Effector memory CD4-positive, alpha-beta T cell (primary cell): Measurements from ENCODE around the gene RPS6KA6.

Source experiments
- DNase-seq, 3 donors: peaks; one replicate each; pipeline ENCODE4 v3.0.0-alpha.2; 2020
- H3K27ac ChIP-seq: 2 replicates; pipeline ENCODE4 v1.7.0; 2013; ENCODE audit warnings: mild to moderate bottlenecking, low read length, moderate library complexity; ENCODE audit not compliant: insufficient read depth, poor library complexity, severe bottlenecking
- H3K27me3 ChIP-seq: replicated peaks from 2 replicates; pipeline ENCODE4 v1.7.0; 2013; ENCODE audit warnings: mild to moderate bottlenecking, low read length; ENCODE audit not compliant: insufficient read depth, control insufficient read depth, poor library complexity, severe bottlenecking
- H3K36me3 ChIP-seq: 2 replicates; pipeline ENCODE4 v1.7.0; 2013; ENCODE audit warnings: mild to moderate bottlenecking, low read length, moderate library complexity; ENCODE audit not compliant: control insufficient read depth, insufficient read depth
- H3K4me1 ChIP-seq: 2 replicates; pipeline ENCODE4 v1.7.0; 2013; ENCODE audit warnings: low read length, mild to moderate bottlenecking; ENCODE audit not compliant: control insufficient read depth, insufficient read depth, poor library complexity, severe bottlenecking
- H3K4me3 ChIP-seq: 2 replicates; pipeline ENCODE4 v1.7.0; 2013; ENCODE audit warnings: low read length, low read depth, mild to moderate bottlenecking; ENCODE audit not compliant: insufficient read depth, poor library complexity, severe bottlenecking
- H3K9me3 ChIP-seq: 2 replicates; pipeline ENCODE4 v1.7.0; 2013; ENCODE audit warnings: mild to moderate bottlenecking, low read length, moderate library complexity; ENCODE audit not compliant: control insufficient read depth
- total RNA-seq, 3 donors: gene quantifications; one replicate each; lab custom pipeline; 2026; lab: John Stamatoyannopoulos, UW

Gene RPS6KA6
- total RNA-seq = 0 to 0.39 (median 0.17) reads per million in 3 donors

- no peaks in the 10 kb centered on the region for H3K27me3 ChIP-seq
- no peak for DNase-seq
- H3K9me3 ChIP-seq = no peaks in the 10 kb centered on the region
- H3K27ac ChIP-seq = no peak within 1 kb of the TSS
- H3K4me3 ChIP-seq = no peak within 1 kb of the TSS
- no peaks in the 10 kb centered on the region for H3K36me3 ChIP-seq
- no peaks in the 10 kb centered on the region for H3K4me1 ChIP-seq
These were observed at the start of gene RPS6KA6 for GRCh38 chrX:84187533-84188319. TSS of gene RPS6KA6 (minus strand) at chrX:84188199. CDS start at chrX:84187899, 300 bp downstream.

- no peaks in the 10 kb centered on the region for H3K4me1 ChIP-seq
- no peak overlapping the region for H3K27ac ChIP-seq
- H3K9me3 ChIP-seq = no peaks in the 10 kb centered on the region
- no peak for DNase-seq
- H3K36me3 ChIP-seq = no peaks in the 10 kb centered on the region
- no peak overlapping the region for H3K4me3 ChIP-seq
- H3K27me3 ChIP-seq = no peaks in the 10 kb centered on the region
These were observed 36.7 kb upstream of the RPS6KA6 start for GRCh38 chrX:84224741-84225140.

DNA sequence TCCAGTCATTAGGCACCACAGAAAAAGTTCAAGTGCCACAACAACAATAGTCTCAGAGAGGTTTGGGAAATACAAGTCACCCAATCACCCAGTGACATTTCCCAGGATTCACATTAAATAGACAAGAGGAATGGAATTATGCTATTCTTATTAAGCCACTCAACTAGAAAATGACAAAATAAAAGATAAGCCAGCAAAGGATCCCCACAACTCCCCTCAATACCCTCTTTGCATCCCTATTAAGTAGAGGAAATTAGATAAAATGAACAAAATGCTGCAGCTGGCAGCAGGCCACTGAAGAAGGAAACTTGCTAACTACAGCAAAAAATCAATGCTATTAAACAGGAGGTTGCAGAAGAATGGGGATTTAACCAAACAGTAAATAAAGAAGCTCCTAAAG lies 35.3 kb upstream of the RPS6KA6 start:
- no peaks in the 10 kb centered on the region for H3K36me3 ChIP-seq
- no peak overlapping the region for H3K4me3 ChIP-seq
- H3K9me3 ChIP-seq = no peaks in the 10 kb centered on the region
- H3K27me3 ChIP-seq = no peaks in the 10 kb centered on the region
- no peak for DNase-seq
- no peaks in the 10 kb centered on the region for H3K4me1 ChIP-seq
- H3K27ac ChIP-seq = no peak overlapping the region

DNA sequence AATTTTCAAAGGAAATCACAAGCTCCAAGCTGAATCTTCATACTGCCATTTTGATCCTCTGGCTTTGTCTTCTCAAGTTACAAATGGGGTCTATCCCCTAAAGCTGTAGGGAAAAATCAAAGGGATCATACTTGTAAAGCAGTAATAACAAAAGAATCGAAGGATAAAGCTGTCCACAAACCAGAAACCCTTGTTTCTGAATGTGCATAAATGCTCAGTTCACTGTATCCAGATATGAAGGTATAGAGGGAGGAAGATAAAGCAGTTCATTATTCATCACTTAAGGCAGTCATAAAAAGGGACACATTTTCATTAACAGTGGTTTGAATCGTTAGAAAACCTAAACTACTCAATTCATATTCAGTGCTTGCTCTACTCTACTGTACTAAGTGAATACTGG lies 33.2 kb upstream of the RPS6KA6 start:
- no peak overlapping the region for H3K27ac ChIP-seq
- H3K36me3 ChIP-seq = no peaks in the 10 kb centered on the region
- DNase-seq = no peak
- H3K9me3 ChIP-seq = no peaks in the 10 kb centered on the region
- no peaks in the 10 kb centered on the region for H3K27me3 ChIP-seq
- H3K4me3 ChIP-seq = no peak overlapping the region
- H3K4me1 ChIP-seq = no peaks in the 10 kb centered on the region

GRCh38 chrX:84219551-84219950 lies 31.6 kb upstream of the RPS6KA6 start:
- no peak overlapping the region for H3K4me3 ChIP-seq
- no peaks in the 10 kb centered on the region for H3K27me3 ChIP-seq
- H3K36me3 ChIP-seq = no peaks in the 10 kb centered on the region
- H3K27ac ChIP-seq = no peak overlapping the region
- H3K4me1 ChIP-seq = no peaks in the 10 kb centered on the region
- no peak for DNase-seq
- no peaks in the 10 kb centered on the region for H3K9me3 ChIP-seq

DNA sequence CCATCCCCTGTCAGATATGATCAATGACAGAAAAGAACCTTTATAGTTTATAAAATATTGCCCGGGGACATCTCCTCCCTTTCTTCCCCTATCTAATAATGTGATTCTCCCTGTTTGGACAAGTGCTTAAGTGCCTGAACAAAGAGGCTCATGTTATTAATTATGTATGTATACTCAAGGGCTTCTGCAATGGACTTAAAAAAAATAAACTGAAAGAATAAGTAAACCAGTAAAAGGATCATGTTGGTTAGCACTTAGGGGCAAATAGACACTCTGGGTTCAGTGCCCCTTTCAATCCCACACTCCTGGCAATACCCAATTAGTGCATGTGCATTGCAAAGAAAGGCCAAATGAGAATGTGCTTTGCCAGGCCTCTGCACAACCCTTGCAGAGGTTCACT lies 30.7 kb upstream of the RPS6KA6 start:
- Histone ChIP-seq H3K4me1 (no peaks in the 10 kb centered on the region), H3K27me3 (no peaks in the 10 kb centered on the region), H3K4me3 (no peak overlapping the region), H3K36me3 (no peaks in the 10 kb centered on the region), H3K27ac (no peak overlapping the region), H3K9me3 (no peaks in the 10 kb centered on the region)
- no peak for DNase-seq

DNA sequence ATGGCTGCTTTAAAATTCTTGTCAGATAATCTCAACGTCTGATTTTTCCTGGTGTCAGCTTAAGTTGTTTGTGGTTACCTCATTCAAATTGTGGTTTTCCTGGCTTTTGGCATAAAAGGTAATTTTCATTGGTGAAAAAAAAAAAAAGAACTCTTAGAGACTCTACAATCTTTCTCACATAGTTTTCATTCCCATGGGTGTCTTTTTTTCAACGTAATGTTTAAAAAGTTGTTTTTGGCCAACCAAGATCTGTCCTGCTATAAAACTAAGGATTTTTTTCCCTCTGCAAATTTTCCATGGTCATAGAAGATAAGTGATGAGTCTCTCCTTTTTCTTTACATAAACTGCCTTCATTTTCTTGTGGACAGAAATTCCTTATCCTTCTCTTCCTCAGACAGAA lies 28.9 kb upstream of the RPS6KA6 start:
- no peaks in the 10 kb centered on the region for H3K27me3 ChIP-seq
- H3K36me3 ChIP-seq = no peaks in the 10 kb centered on the region
- no peak for DNase-seq
- H3K4me3 ChIP-seq = no peak overlapping the region
- no peak overlapping the region for H3K27ac ChIP-seq
- H3K9me3 ChIP-seq = no peaks in the 10 kb centered on the region
- no peaks in the 10 kb centered on the region for H3K4me1 ChIP-seq

DNA sequence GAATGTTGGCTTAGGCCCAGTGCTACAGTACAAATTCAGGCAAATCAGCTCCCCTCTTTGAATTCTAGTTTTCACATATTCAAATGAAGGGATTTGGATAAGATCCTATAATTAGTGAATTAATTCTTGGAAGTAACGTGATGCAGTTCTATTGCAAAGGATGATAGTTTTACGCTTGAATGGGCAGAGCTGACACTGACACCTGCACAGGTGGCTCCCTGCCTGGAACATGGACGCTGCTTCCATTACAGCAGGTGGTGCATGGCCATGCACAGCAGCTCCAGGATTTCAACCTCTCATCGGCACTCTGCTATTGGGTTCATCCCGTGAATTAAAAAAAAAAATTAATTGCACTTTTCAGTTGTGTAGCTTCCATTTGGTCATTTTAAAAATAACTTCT lies 28.4 kb upstream of the RPS6KA6 start:
- no peaks in the 10 kb centered on the region for H3K27me3 ChIP-seq
- DNase-seq = no peak
- H3K4me3 ChIP-seq = no peak overlapping the region
- H3K27ac ChIP-seq = no peak overlapping the region
- no peaks in the 10 kb centered on the region for H3K4me1 ChIP-seq
- H3K9me3 ChIP-seq = no peaks in the 10 kb centered on the region
- no peaks in the 10 kb centered on the region for H3K36me3 ChIP-seq

DNA sequence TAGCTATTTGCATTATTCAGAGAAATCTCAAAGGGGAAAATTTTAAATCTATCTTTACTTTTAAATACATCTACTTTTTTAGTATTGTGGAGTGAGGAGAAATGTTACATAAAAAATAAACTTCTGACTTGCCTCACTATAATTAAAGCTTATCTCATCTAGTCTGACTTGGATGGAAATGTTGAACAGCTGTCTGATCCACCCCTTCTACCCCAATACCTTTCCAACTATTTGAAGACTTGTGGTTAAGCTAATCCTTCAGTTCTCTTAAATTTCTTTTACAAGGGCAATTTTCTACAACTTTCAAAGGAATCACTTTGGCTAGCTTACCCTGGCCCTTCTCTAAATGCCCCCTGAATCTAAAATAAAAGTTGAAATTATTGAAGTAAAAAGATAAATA lies 17.3 kb upstream of the RPS6KA6 start:
- Histone ChIP-seq H3K9me3 (no peaks in the 10 kb centered on the region), H3K4me1 (no peaks in the 10 kb centered on the region), H3K27ac (no peak overlapping the region), H3K4me3 (no peak overlapping the region), H3K36me3 (no peaks in the 10 kb centered on the region), H3K27me3 (no peaks in the 10 kb centered on the region)
- DNase-seq = no peak

DNA sequence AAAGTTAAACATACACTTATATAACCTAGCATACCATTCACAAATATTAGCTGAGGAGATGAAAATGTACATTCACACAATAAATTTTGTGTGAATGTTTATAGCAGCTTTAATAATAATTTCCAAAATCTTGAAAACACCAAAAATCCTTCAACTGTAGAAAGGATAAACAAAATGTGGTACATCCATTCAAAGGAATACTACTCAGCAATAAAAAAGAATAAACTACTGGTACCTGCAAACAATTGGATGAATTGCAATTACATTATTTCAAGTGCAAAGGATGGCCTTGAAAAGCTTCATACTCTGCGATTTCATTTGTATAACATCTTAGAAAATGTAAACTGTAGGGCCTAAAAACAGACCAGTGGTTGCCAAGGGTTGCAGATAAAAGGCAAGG lies 11.7 kb upstream of the RPS6KA6 start:
- Histone ChIP-seq H3K27ac (no peak overlapping the region), H3K36me3 (no peaks in the 10 kb centered on the region), H3K9me3 (no peaks in the 10 kb centered on the region), H3K27me3 (no peaks in the 10 kb centered on the region), H3K4me1 (no peaks in the 10 kb centered on the region), H3K4me3 (no peak overlapping the region)
- DNase-seq = no peak
